Measurements from ENCODE around the gene PP2D1.

Gene PP2D1

DNA sequence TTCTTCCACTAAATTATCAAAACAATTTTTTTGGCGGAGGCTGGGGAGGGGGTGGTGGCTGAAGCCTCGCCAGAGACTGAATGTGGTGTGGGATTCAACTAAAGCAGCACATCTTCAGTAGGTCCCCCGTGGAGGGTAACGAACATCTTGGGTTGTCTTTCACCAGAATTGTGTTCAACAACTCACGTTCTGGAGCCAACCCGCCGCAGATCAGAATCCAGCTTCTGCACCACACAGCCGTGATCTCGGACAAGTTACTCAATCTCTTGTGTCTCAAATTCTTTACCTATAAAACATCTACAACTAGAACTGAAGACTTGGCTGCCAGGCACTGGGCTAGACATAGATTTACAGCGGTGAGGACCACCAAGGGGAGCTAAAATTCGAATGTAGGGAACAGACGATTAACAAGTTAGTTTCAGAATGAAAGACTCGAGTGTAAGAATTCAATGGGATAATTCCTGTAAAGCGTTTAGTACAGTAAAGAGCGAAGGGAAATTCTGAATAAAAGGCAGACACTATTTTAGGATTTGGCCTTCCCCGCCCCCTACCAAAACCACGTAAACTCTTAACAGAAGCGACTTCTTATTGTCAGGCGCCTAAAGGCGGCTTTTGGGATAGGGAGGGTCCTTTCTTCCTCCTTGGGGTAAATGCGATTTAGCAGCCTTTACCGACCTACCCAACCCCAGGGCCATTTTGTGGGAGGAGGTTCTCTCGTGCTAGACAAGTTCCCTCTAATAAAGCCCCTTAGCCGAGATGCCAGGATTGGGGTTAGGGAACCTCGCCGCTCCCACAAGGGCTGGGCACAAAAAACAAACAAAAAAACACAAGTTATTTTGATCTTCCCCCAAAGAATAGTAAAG is 65.9 kb downstream of the PP2D1 start:
- TF ChIP-seq, protein P1, sequence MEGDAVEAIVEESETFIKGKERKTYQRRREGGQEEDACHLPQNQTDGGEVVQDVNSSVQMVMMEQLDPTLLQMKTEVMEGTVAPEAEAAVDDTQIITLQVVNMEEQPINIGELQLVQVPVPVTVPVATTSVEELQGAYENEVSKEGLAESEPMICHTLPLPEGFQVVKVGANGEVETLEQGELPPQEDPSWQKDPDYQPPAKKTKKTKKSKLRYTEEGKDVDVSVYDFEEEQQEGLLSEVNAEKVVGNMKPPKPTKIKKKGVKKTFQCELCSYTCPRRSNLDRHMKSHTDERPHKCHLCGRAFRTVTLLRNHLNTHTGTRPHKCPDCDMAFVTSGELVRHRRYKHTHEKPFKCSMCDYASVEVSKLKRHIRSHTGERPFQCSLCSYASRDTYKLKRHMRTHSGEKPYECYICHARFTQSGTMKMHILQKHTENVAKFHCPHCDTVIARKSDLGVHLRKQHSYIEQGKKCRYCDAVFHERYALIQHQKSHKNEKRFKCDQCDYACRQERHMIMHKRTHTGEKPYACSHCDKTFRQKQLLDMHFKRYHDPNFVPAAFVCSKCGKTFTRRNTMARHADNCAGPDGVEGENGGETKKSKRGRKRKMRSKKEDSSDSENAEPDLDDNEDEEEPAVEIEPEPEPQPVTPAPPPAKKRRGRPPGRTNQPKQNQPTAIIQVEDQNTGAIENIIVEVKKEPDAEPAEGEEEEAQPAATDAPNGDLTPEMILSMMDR (IDR thresholded peaks at IDR 0.05; ENCODE audit: control extremely low read depth, extremely low read depth, low read depth, missing control alignments) = no peak
- no peak for DNase-seq (ENCODE audit: extremely low spot score)
- POLR2A ChIA-PET = no interaction called here
- CTCF ChIA-PET = interaction anchor here (1.4 kb wide), 1 partner anchor 10 kb away, joined by 4 read pairs; no protein-coding TSS in a partner anchor

DNA sequence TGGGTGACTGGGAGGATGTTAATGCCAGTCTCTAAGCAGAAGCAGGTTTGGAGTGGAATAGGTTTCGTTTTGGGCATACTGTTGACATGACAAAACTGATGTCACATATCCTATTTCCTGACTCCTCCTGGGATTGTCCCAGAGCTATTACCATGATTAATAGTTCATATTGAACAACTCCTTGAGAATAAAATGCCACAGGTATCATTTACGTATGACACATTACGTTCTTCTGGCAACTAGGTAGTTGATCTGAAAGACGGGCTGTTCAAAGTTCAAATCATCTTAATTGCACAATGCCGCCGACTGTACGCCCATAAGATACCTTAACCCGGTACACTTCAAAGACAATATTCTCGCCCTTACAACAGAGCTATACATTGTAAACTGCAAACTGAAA is 66.5 kb downstream of the PP2D1 start:
- ChIA-PET POLR2A (no interaction called here), CTCF (interaction anchor here (1.4 kb wide), 1 partner anchor 9 kb away, joined by 4 read pairs; no protein-coding TSS in a partner anchor)
- TF ChIP-seq, protein P1 (IDR thresholded peaks at IDR 0.05; ENCODE audit: control extremely low read depth, extremely low read depth, low read depth, missing control alignments) = no peak
- no peak for DNase-seq (ENCODE audit: extremely low spot score)

DNA sequence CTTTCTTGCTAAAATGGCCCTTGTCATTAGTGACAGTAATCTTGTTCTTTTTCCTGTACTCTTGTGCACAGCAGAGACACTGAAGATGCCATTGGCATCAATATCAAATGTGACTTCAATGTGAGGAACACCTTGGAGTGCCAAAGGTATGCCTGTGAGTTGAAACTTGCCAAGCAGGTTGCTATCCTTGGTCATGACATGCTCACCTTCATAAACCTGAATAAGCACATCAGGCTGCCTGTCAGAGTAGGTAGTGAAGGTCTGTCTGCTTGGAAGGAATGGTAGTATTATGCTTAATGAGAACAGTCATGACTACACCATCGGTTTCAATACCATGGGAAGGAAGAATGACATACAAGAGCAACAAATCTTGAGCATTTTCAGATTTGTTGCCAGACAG is 71.4 kb downstream of the PP2D1 start:
- ChIA-PET CTCF (interaction anchor here (0.9 kb wide), 1 partner anchor 11 kb away, joined by 3 read pairs; no protein-coding TSS in a partner anchor), POLR2A (no interaction called here)
- DNase-seq (ENCODE audit: extremely low spot score) = no peak
- TF ChIP-seq, protein P1 (IDR thresholded peaks at IDR 0.05; ENCODE audit: control extremely low read depth, extremely low read depth, low read depth, missing control alignments) = no peak

DNA sequence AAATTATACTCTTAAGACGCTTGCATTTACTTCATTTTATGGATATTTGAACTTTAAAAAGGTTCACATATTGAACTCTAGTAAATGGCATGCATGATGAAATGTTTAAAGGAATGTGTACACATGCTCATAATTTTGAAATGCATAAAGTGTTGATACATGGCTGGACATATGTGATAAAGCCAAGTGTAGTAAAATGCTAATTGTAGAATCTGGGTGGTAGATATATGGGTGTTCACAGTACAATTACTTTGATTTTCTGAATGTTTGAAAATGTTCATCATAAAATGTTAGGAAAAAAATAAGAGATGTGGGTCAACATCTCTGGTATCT is 73.8 kb downstream of the PP2D1 start:
- CTCF ChIA-PET = interaction anchor here (1.0 kb wide), 1 partner anchor 15 kb away, joined by 3 read pairs; no protein-coding TSS in a partner anchor
- DNase-seq (ENCODE audit: extremely low spot score) = no peak
- POLR2A ChIA-PET = no interaction called here
- TF ChIP-seq, protein P1 (IDR thresholded peaks at IDR 0.05; ENCODE audit: control extremely low read depth, extremely low read depth, low read depth, missing control alignments) = no peak

DNA sequence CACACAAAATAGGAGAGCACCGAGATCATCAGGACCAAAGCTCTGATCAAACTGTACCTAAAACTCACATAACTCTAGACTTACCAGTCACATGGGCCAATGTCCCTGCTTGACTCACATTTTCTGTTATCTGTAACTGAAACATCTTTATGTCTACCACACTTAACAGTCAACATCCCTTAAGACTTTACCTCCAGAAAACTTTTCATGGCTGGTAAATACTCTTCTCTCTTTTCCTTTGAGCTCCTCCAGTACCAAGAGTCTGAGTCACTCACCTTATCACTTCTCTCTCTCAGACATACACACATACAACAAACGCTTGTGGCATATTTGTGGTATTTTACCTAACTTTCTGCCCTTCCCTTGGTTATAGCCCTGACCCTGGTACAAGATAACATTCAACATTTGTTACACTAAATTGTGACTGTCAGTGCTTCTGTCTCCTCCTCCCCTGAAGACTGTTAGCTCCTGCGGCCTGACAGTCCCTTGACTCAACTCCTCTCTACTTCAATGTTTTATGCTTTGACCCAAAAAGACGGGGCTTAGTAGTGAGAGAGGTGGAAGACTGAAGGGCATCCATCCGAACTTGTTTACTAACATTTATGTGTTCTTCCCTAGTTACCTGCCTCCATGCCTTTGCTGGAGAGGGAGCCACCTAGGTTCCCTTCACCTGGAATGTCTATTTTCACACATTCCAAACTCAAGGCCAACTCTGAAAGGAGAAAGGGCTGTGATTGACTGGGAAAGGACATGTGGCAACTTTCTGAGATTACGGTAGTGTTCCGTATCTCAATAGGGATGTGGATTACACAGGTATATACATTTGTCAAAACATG is 74.4 kb downstream of the PP2D1 start:
- TF ChIP-seq, protein P1 (IDR thresholded peaks at IDR 0.05; ENCODE audit: control extremely low read depth, extremely low read depth, low read depth, missing control alignments) = no peak
- DNase-seq (ENCODE audit: extremely low spot score) = no peak
- POLR2A ChIA-PET = no interaction called here
- CTCF ChIA-PET = interaction anchor here (1.0 to 1.4 kb wide), 4 partner anchors 10 to 53 kb away, joined by 3 read pairs; no protein-coding TSS in a partner anchor
